WI38 (cell line): ENCODE data around the gene NT5DC3.

Experiments used
- H3K4me3 ChIP-seq: 2 replicates; pipeline ENCODE4 v1.5.1; 2011; ENCODE audit warnings: low read depth, mild to moderate bottlenecking, control low read depth, low read length
- CTCF ChIP-seq: IDR thresholded peaks from 2 replicates; pipeline ENCODE4 v1.5.1; 2012; ENCODE audit warnings: low read depth, mild to moderate bottlenecking, control low read depth, low read length

The NT5DC3 gene

GRCh38 chr12:103801709-103802585, 39.1 kb downstream of the NT5DC3 start:
- TF ChIP-seq CTCF: no peak
- no peak overlapping the region for H3K4me3 ChIP-seq

- no peak for TF ChIP-seq CTCF
- H3K4me3 ChIP-seq: no peak overlapping the region
Observed at GRCh38 chr12:103799857-103800771, 40.9 kb downstream of the NT5DC3 start.

- TF ChIP-seq CTCF: no peak
Observed at GRCh38 chr12:103799504-103799856, 41.6 kb downstream of the NT5DC3 start.

GRCh38 chr12:103798586-103798985, 42.4 kb downstream of the NT5DC3 start:
- TF ChIP-seq CTCF: no peak

More at GRCh38 chr12:103799504-103799856, 41.6 kb downstream of the NT5DC3 start:
- H3K4me3 ChIP-seq: no peak overlapping the region

GRCh38 chr12:103794309-103795213, 46.5 kb downstream of the NT5DC3 start:
- no peak for TF ChIP-seq CTCF

More at GRCh38 chr12:103798586-103798985, 42.4 kb downstream of the NT5DC3 start:
- H3K4me3 ChIP-seq: no peak overlapping the region

GRCh38 chr12:103793512-103794045, 47.5 kb downstream of the NT5DC3 start:
- TF ChIP-seq CTCF: no peak
- no peak overlapping the region for H3K4me3 ChIP-seq

More at GRCh38 chr12:103794309-103795213, 46.5 kb downstream of the NT5DC3 start:
- no peak overlapping the region for H3K4me3 ChIP-seq
